Keratinocyte (primary cell): ENCODE measurements around the gene ACADVL. TPM values are rescaled to one million over a fixed set of nuclear protein-coding genes. Genes with fewer than 3 reads are reported as not detected.
A peak's percentile ranks its signal among the peaks of the same experiment; 100 is the strongest.

ENCODE experiments used
- DNase-seq: peaks from one replicate; pipeline ENCODE4 v3.0.0-alpha.2; 2011; ENCODE audit warnings: low read depth, missing footprints, low spot score
- FAIRE-seq: peaks from 2 replicates; lab custom pipeline; 2011; peaks lifted over from hg19 to GRCh38; lab: Jason Lieb, UNC
- H2AFZ ChIP-seq: 2 replicates; pipeline ENCODE4 v1.6.0; 2012; ENCODE audit warnings: low read length, control low read depth, inconsistent platforms; ENCODE audit not compliant: control insufficient read depth
- H3K27ac ChIP-seq: 2 replicates; pipeline ENCODE4 v1.5.1; 2011; ENCODE audit warnings: low read length; ENCODE audit not compliant: control insufficient read depth, insufficient read depth
- H3K27me3 ChIP-seq: 3 replicates; pipeline ENCODE4 v1.6.0; 2011; ENCODE audit warnings: low read length; ENCODE audit not compliant: control insufficient read depth, insufficient read depth; ENCODE audit errors: extremely low read depth
- H3K36me3 ChIP-seq, 2 experiments: 2 replicates in 1 of 2; 3 replicates in 1 of 2; pipeline ENCODE4 v1.5.1; 2011; ENCODE audit warnings: low read length in 2 of 2, mild to moderate bottlenecking in 1 of 2; ENCODE audit not compliant: control insufficient read depth in 2 of 2, insufficient read depth in 2 of 2; ENCODE audit errors: extremely low read depth in 1 of 2
- H3K4me1 ChIP-seq: 3 replicates; pipeline ENCODE4 v1.5.1; 2011; ENCODE audit warnings: low read length; ENCODE audit not compliant: control insufficient read depth, insufficient read depth; ENCODE audit errors: extremely low read depth
- H3K4me2 ChIP-seq: 3 replicates; pipeline ENCODE4 v1.6.0; 2011; ENCODE audit warnings: low read depth, low read length; ENCODE audit not compliant: control insufficient read depth, insufficient read depth; ENCODE audit errors: extremely low read depth
- H3K4me3 ChIP-seq, 3 experiments: fragments of 200-600 bp in 1 of 3; sonication (generic) in 1 of 3; 2 replicates in 2 of 3; 3 replicates in 1 of 3; pipeline ENCODE4 v1.5.1; 2011 to 2016; ENCODE audit warnings: low read length in 3 of 3, mild to moderate bottlenecking in 3 of 3, control low read depth in 2 of 3, inconsistent platforms in 1 of 3, low read depth in 1 of 3, mixed read lengths in 1 of 3, mixed run types in 1 of 3, moderate library complexity in 1 of 3; ENCODE audit not compliant: control insufficient read depth in 2 of 3, insufficient read depth in 2 of 3; ENCODE audit errors: extremely low read depth in 1 of 3
- H3K79me2 ChIP-seq: 2 replicates; pipeline ENCODE4 v1.6.0; 2012; ENCODE audit warnings: low read length; ENCODE audit not compliant: control insufficient read depth, insufficient read depth
- H3K9ac ChIP-seq: 3 replicates; pipeline ENCODE4 v1.6.0; 2011; ENCODE audit warnings: low read length; ENCODE audit not compliant: control insufficient read depth, insufficient read depth; ENCODE audit errors: extremely low read depth
- H3K9me1 ChIP-seq: 3 replicates; pipeline ENCODE4 v1.6.0; 2011; ENCODE audit warnings: low read length; ENCODE audit not compliant: control insufficient read depth, insufficient read depth; ENCODE audit errors: extremely low read depth
- H3K9me3 ChIP-seq: 2 replicates; pipeline ENCODE4 v1.5.1; 2012; ENCODE audit warnings: low read depth, low read length; ENCODE audit not compliant: control insufficient read depth
- H4K20me1 ChIP-seq: 3 replicates; pipeline ENCODE4 v1.6.0; 2011; ENCODE audit warnings: low read length; ENCODE audit not compliant: control insufficient read depth, insufficient read depth; ENCODE audit errors: extremely low read depth
- CTCF ChIP-seq, 3 experiments: IDR thresholded peaks in 1 of 3; conservative IDR thresholded peaks in 1 of 3; optimal IDR thresholded peaks in 1 of 3; 2 replicates in 2 of 3; 3 replicates in 1 of 3; pipeline versions ENCODE3 to v1.5.1; 2011; ENCODE audit warnings: low read length in 3 of 3, mild to moderate bottlenecking in 3 of 3, moderate library complexity in 2 of 3, control low read depth in 1 of 3, inconsistent platforms in 1 of 3; ENCODE audit not compliant: insufficient read depth in 2 of 3; ENCODE audit errors: extremely low read depth in 1 of 3
- EZH2 ChIP-seq: IDR thresholded peaks from one replicate; pipeline ENCODE4 v1.6.1; 2012; ENCODE audit warnings: inconsistent platforms, mild to moderate bottlenecking, low read length, moderate library complexity
- dilution Hi-C: fragments of 300-500 bp; cut with MboI; formaldehyde crosslinking; loops from one replicate; pipeline ENCODE4 v1.7.0; 2020; ENCODE audit warnings: low sequenced_read_pairs; ENCODE audit not compliant: extremely low pct_ligation_motif_present
- polyA plus RNA-seq, 5 experiments: library from polyadenylated mRNA; depleted of rRNA in 3 of 5; stranded (reverse) in 3 of 5; stranded (forward) in 1 of 5; unstranded in 1 of 5; fragments of >200 nt; gene quantifications; 1 replicate in 1 of 5; 2 replicates in 3 of 5; 3 replicates in 1 of 5; pipeline versions ENCODE4 v1.2.1 to v1.2.3, GENCODE V29; 2011 to 2012; ENCODE audit warnings: missing spikeins in 2 of 5, low read depth in 1 of 5, low replicate concordance in 1 of 5

The ACADVL gene
- polyA plus RNA-seq, 1 donor (not counting 4 experiments of a cell fraction or from before 2014, with no cell fraction given): 301 TPM

GRCh38 chr17:7213895-7214299, 5.8 kb upstream of the ACADVL start:
- Histone ChIP-seq H3K4me3 (peak overlapping the region; percentile 31 to 62 (median 57)), H3K4me1 (peaks cover 17% of the 10 kb centered on the region), H3K27ac (peak overlapping the region; percentile 43), H3K27me3 (peaks cover 10% of the 10 kb centered on the region), H4K20me1 (peaks cover 3% of the 10 kb centered on the region), H3K79me2 (peaks cover 6% of the 10 kb centered on the region), H3K4me2 (peak overlapping the region; percentile 63), H2AFZ (peak overlapping the region; percentile 22), H3K9me3 (no peaks in the 10 kb centered on the region), H3K9me1 (no peaks in the 10 kb centered on the region), H3K9ac (peak overlapping the region; percentile 28), H3K36me3 (no peaks in the 10 kb centered on the region)
- TF ChIP-seq EZH2: no peak
- peak; percentile 23 to 34 (median 33) for TF ChIP-seq CTCF (optimal IDR thresholded peaks at IDR 0.05 in 1 of 3, IDR thresholded peaks at IDR 0.05 in 1 of 3, conservative IDR thresholded peaks at IDR 0.05 in 1 of 3; ENCODE audit: extremely low read depth in 1 of 3, insufficient read depth in 2 of 3, low read length in 3 of 3)
- DNase-seq: no peak
- dilution Hi-C loops: no loop called here
- no peak for FAIRE-seq

DNA sequence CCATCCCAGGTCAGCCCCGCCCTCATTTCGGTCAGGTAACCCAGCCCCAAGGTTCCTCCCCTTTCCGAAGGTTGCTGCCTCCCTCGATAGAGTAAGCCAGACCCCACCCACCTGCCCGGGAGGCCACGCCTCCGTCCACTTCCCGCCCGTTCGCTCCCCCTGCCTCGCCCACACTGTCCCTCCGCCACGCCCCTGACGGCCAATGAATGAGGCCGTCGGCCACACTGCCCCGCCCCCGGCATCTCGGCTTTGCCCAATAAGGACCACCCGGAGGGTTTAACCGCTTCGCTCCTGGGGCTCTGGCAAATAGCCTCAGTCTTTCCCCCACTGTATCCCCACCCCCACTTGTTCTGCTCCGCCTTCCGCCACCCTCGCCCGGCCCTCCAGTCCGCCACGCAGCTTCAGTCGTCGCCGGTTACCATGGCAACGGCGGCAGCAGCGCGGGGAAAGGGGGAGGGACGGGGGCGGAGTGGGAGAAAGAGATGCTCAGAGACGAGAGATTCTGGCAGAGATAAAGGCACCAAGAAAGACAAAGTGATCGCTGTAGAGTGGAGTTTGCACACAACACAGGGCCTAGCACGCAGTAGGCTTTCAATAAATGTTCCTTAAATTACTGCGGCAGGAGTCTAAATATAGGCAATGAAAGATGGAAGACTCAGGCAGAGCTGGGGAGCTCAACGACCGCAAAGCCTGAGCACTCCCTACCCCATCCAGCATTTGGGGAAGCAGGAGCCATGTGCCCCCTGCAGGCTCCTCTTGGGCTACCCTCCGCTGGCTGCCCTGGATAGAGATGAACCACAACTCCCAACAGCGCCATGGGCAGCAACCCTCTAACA, 5.2 kb upstream of the ACADVL start:
- peaks cover 3% of the 10 kb centered on the region for H4K20me1 ChIP-seq
- TF ChIP-seq CTCF (optimal IDR thresholded peaks at IDR 0.05 in 1 of 3, IDR thresholded peaks at IDR 0.05 in 1 of 3, conservative IDR thresholded peaks at IDR 0.05 in 1 of 3; ENCODE audit: extremely low read depth in 1 of 3, insufficient read depth in 2 of 3, low read length in 3 of 3) (peak; percentile 67 to 84 (median 68)), EZH2 (no peak)
- peaks cover 6% of the 10 kb centered on the region for H3K79me2 ChIP-seq
- H2AFZ ChIP-seq: peak overlapping the region; percentile 22
- H3K4me3 ChIP-seq: peak overlapping the region; percentile 31 to 62 (median 57)
- H3K4me1 ChIP-seq: peaks cover 23% of the 10 kb centered on the region
- H3K9me3 ChIP-seq: no peaks in the 10 kb centered on the region
- FAIRE-seq (peak; percentile 69), DNase-seq (peak; percentile 84)
- H3K4me2 ChIP-seq: peak overlapping the region; percentile 63
- no peaks in the 10 kb centered on the region for H3K36me3 ChIP-seq
- peak overlapping the region; percentile 52 for H3K9ac ChIP-seq
- dilution Hi-C loops: no loop called here
- peak overlapping the region; percentile 47 for H3K27ac ChIP-seq
- no peaks in the 10 kb centered on the region for H3K9me1 ChIP-seq
- peaks cover 10% of the 10 kb centered on the region for H3K27me3 ChIP-seq
